DOHH2 (cell line): ENCODE results near the gene SCAMP1.

Source experiments
- CTCF ChIP-seq: fragments of 200-600 bp; sonication (generic); IDR thresholded peaks from one replicate; pipeline ENCODE4 v1.5.1; 2014; ENCODE audit warnings: antibody characterized with exemption, mild to moderate bottlenecking, low read depth, low read length; ENCODE audit not compliant: poor library complexity, severe bottlenecking
- EZH2phosphoT487 ChIP-seq: fragments of 200-600 bp; sonication (generic); IDR thresholded peaks from 2 replicates; pipeline ENCODE4 v1.6.1; 2017; ENCODE audit warnings: borderline replicate concordance, mild to moderate bottlenecking, antibody characterized with exemption, low read length, moderate library complexity, mixed read lengths

- TF ChIP-seq CTCF (no peak), EZH2phosphoT487 (no peak)
These were observed 144.6 kb downstream of the SCAMP1 start for GRCh38 chr5:78504704-78505677.
